ENCODE measurements around the gene STXBP2. TPM values are rescaled to one million over a fixed set of nuclear protein-coding genes. Genes with fewer than 3 reads are reported as not detected.
A peak's percentile ranks its signal among the peaks of the same experiment; 100 is the strongest.

STXBP2 gene
- total RNA-seq, 2 donors from 2014 or later = 103 to 111 TPM

GRCh38 chr19:7624810-7625209 is 12.1 kb upstream of the STXBP2 start:
- H3K9me3 Mint-ChIP-seq = no peaks in the 10 kb centered on the region

DNA sequence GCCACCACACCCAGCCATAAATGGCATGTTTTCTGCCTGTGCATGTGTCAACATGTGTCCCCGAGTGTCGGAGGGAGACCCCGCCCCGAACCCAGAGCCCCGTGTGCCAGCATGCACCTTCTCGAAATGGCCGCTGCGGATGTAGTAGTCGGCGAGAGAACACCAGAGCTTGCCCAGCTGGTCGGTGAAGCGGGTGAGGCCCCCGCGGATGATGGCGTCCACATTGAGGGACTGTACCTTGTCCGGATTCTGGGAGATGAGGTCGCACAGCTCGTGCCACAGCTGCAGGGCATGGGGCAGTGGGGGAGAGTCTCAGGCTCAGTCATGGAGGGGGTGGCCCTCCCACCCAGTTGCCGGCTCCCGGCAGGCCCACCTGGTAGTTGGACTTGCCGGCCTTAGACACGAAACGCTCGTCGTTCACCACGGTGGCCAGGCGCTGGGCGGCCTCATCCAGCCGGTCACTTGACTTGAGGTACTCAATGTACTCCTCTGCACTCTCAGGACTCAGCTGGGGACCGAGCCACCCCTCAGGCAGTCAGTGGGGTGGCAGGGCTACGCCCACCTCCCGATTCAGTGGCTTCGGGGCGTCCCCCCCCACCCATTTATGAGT is 11.0 kb upstream of the STXBP2 start:
- ATAC-seq (no peak), DNase-seq (ENCODE audit: low spot score in 2 of 2) (no peak)
- H3K36me3 Mint-ChIP-seq = peaks cover 19 to 26% of the 10 kb centered on the region in 2 donors
- no peaks in the 10 kb centered on the region for H3K9me3 Mint-ChIP-seq
- H3K27ac Mint-ChIP-seq = no peak overlapping the region

More at GRCh38 chr19:7624810-7625209, 12.1 kb upstream of the STXBP2 start:
- peak overlapping the region in 1 of 2 donors; percentile 72 for H3K27ac Mint-ChIP-seq
- ATAC-seq = no peak
- peaks cover 14 to 16% of the 10 kb centered on the region in 2 donors for H3K36me3 Mint-ChIP-seq
- DNase-seq (ENCODE audit: low spot score in 2 of 2) = no peak

- no peak for DNase-seq (ENCODE audit: low spot score in 2 of 2)
- no peak for ATAC-seq
- Mint-ChIP-seq H3K9me3 (no peaks in the 10 kb centered on the region), H3K27ac (no peak overlapping the region), H3K36me3 (peaks cover 19 to 26% of the 10 kb centered on the region in 2 donors)
Observed at GRCh38 chr19:7627166-7627565, 9.7 kb upstream of the STXBP2 start.

DNA sequence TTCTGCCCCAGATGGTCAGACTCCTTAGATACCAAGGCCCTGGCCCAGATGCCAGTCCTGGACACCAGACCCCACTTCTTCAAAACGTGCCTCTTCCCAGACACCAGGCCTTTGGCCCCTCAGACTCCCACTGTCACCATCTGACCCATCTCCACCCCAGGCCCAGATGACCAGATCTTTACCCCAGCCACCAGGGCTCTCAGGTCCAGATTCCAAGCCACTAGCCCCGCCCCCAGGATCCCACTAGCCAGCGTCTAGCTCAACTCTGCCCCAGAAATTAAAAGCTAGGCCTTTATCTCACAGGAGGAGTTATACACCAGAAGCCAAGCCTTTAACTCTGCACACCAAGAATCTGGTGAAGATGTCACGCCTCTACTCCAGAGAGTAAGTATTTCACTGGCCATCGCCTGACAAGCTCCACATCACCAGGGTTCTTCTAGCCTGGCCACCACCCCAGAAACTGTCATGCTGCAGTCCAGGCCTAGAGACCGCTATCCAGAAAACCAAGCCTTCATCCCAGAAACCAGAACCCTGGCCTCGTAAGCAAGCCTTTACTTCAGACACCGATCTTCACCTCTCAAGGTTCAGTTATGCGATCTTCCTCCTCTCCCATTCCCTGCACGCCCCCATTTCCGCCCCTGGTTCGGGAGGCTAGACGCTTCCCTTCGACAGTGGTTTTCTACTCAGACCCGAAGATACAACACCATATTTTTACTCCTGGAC is 8.2 kb upstream of the STXBP2 start:
- no peak for ATAC-seq
- peaks cover 19 to 26% of the 10 kb centered on the region in 2 donors for H3K36me3 Mint-ChIP-seq
- no peak for DNase-seq (ENCODE audit: low spot score in 2 of 2)
- H3K9me3 Mint-ChIP-seq = no peaks in the 10 kb centered on the region
- peak overlapping the region; percentile 98 to 99 for H3K27ac Mint-ChIP-seq

DNA sequence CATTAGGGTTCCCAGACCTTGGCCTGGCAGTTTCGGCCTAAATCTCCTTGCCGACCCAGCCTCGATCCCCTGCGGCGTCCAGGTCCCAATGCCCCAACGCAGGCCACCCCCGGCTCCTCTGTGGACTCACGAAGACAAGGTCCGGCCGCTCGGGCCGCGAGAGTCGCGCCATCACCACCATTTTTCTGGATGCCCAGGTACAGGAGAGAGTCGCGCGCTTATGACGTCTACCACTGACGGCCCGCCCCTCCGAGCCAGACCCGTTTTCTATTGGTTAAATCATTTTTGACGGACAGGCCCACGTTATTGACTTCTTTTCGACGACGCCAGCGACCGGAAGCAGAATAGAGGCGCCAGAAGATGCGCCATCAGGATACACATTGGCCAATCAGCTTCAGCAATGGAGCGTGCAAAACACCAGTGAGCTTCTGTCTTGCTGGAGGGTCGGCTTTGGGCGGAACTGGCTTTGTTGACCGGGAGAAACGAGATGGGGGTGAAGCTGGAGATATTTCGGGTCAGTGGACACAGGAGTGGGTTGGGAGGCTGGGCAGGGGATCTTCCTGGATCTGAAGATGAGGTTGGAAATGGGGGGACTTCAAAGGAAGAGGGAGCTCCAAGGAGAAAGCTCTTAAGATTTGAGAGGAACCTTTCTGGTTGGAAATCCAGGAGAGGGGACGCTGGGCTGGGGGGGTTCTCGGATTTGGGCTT is 7.4 kb upstream of the STXBP2 start, which contains the start of the genes PET100 and XAB2:
Gene PET100 (plus strand): TSS at position 447 of the 708 bp plus-strand sequence. CDS start 41 bp downstream, at position 488.
Gene XAB2 (minus strand): TSS at position 199 of the 708 bp plus-strand sequence. CDS start 18 bp downstream, at position 181.
- peaks cover 19 to 26% of the 10 kb centered on the region in 2 donors for H3K36me3 Mint-ChIP-seq
- peak within 1 kb of the TSS; percentile 98 to 99 for H3K27ac Mint-ChIP-seq
- DNase-seq (ENCODE audit: low spot score in 2 of 2) (peak; percentile 92 to 98), ATAC-seq (peak; percentile 99 to 100)
- no peaks in the 10 kb centered on the region for H3K9me3 Mint-ChIP-seq

DNA sequence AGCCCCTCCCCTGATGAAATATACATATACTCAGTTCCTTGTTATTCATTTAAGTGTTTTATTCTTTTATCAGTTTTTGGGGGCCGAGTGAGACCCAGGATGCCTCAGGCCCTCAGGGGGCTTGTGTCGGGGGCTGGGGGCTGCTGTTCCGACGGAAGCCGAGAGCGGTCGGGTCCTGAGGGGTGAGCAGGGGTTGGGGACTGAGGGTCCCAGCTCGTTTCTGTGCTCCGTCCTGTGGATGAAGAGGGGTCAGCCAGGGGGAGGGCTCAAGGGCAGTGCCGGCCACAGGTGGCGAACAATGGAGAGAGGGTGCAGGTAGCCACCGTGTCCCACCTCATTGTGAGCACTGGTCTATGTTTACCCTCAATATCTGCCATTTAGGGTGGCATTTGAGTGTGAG is 5.3 kb upstream of the STXBP2 start:
- no peak for ATAC-seq
- H3K9me3 Mint-ChIP-seq = no peaks in the 10 kb centered on the region
- H3K36me3 Mint-ChIP-seq = peaks cover 19 to 26% of the 10 kb centered on the region in 2 donors
- H3K27ac Mint-ChIP-seq = no peak overlapping the region
- DNase-seq (ENCODE audit: low spot score in 2 of 2) = no peak

DNA sequence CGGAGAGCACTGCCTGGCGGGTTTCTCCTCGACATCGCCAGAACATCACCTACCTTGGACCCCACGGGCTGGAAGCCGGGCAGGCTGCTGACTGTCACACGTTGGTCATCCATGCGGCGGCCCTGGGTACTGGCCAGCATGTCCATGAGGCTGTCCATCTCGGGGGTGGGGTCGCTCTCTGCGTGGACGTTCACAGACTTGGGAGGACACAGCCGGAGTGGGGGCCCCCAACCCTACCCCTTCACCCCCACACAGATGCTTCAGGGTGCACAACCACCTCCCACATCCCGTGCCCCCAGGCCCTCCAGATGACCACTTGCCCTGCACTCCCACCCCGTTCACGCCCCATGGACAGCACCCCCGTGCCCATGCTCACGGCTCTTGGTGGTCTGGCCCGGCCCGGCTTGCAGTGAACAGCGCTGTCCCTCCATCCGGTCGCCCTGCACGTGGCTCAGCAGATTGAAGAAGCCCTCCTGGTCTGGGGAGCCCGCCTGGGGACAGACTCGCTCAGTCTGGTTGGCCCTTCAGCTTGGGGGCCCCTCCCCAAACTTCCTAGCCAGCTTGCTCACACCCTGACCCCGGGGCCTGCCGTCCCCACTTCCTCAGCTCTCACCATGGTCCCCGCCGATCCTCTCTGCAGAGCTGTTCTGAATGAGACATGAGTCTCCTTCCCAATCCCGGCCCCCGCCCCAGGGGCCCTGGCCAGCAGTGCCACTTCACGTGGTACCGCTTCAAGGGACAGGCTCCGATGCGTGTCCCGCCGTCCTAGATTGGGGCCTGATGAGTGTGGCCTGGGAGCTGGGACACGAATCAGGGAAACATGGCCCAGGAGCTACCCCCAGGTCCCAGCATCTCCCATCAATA is 4.3 kb upstream of the STXBP2 start:
- no peak overlapping the region for H3K27ac Mint-ChIP-seq
- H3K9me3 Mint-ChIP-seq = no peaks in the 10 kb centered on the region
- ATAC-seq (no peak), DNase-seq (ENCODE audit: low spot score in 2 of 2) (no peak)
- peaks cover 19 to 26% of the 10 kb centered on the region in 2 donors for H3K36me3 Mint-ChIP-seq

DNA sequence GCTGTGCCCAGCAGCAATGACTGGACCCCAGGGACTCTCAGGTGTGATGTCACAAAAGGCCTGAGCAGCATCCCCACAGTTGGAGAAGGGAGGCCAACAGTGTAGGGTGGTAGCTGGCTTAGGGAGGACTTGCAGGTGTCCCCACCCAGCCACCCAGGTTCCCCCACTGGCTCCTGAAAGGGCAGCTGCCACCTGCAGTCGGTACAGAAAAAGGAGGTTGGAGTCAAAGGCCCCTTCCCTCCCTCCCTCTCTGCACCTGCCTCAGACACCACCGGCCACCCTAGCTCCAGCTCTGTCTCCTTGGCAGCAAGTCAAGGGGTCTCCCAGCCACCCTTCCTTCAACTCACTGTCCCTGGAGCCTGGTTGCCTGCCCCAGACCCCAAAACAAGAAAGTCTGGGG is 3.2 kb upstream of the STXBP2 start, which contains the start of gene PCP2:
Gene PCP2 (minus strand): TSS at position 22 of the 400 bp plus-strand sequence. CDS start 262 bp downstream, outside the sequence.
- ATAC-seq (no peak), DNase-seq (ENCODE audit: low spot score in 2 of 2) (no peak)
- Mint-ChIP-seq H3K27ac (peak within 1 kb of the TSS in 1 of 2 donors; percentile 68), H3K36me3 (peaks cover 16 to 21% of the 10 kb centered on the region in 2 donors), H3K9me3 (no peaks in the 10 kb centered on the region)

GRCh38 chr19:7635670-7636069 is 1.2 kb upstream of the STXBP2 start:
- DNase-seq (ENCODE audit: low spot score in 2 of 2) = no peak
- H3K27ac Mint-ChIP-seq = peak overlapping the region in 1 of 2 donors; percentile 91
- no peak for ATAC-seq
- peaks cover 7 to 8% of the 10 kb centered on the region in 2 donors for H3K9me3 Mint-ChIP-seq
- peaks cover 11 to 17% of the 10 kb centered on the region in 2 donors for H3K36me3 Mint-ChIP-seq

DNA sequence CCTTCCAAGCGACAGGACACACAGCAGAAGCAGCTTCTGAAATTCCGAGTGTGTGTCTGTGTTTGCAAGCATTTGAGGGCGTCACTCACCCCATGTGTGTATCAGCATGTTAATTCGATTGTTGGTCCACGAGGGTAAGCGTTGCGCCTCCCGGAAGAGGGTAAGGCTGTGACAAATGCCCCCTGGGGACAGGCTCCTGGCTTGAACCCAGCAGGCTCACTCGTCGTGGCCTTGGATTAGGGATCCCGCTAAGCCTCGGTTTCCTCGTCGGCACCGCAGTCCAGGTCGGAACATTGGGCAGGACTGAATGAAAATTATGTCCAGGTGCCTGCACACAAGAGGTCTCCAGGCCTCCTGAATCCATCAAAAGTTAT is 606 bp upstream of the STXBP2 start:
- no peak for DNase-seq (ENCODE audit: low spot score in 2 of 2)
- Mint-ChIP-seq H3K36me3 (peaks cover 10 to 17% of the 10 kb centered on the region in 2 donors), H3K27ac (peak overlapping the region in 1 of 2 donors; percentile 91), H3K9me3 (peaks cover 7 to 8% of the 10 kb centered on the region in 2 donors)
- ATAC-seq = no peak

GRCh38 chr19:7637374-7638256 is 705 bp downstream of the STXBP2 start:
- peak; percentile 27 to 35 for ATAC-seq
- H3K9me3 Mint-ChIP-seq = peaks cover 7 to 8% of the 10 kb centered on the region in 2 donors
- H3K27ac Mint-ChIP-seq = peak overlapping the region; percentile 74 to 91
- peaks cover 10 to 17% of the 10 kb centered on the region in 2 donors for H3K36me3 Mint-ChIP-seq
- DNase-seq (ENCODE audit: low spot score in 2 of 2) = peak in 1 of 2 donors; percentile 20

DNA sequence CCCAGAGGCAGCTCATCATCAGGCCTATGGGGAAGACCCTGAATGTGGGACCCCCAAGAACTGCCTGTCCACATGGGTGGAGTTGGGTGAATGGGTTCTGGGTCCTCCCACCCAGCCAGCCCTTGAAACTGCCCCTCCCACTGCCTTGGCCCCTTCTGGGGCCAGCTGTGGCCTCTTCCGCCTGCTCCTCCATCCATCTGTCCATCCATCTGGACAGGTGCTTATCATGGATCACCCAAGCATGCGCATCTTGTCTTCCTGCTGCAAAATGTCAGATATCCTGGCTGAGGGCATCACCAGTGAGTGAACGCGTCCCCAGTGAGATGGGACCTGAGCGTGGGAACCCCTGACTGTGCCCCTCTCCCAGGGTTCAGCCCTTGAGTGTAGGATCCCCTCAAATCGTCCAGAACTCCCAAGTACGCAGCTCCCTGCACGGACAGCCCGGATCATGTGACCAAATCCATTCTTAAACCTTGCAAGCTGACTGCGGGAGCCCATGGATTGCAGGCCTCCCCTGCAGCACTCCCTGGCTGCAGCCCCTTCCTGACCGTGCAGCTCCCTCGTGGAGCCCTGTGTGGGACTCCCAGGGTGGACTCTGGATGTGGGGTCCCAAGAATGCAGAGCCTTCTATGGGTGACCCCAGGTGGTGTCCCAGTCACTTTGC is 2.0 kb downstream of the STXBP2 start:
- ATAC-seq = no peak
- Mint-ChIP-seq H3K36me3 (peaks cover 10 to 17% of the 10 kb centered on the region in 2 donors), H3K27ac (no peak overlapping the region), H3K9me3 (peaks cover 7 to 8% of the 10 kb centered on the region in 2 donors)
- no peak for DNase-seq (ENCODE audit: low spot score in 2 of 2)

DNA sequence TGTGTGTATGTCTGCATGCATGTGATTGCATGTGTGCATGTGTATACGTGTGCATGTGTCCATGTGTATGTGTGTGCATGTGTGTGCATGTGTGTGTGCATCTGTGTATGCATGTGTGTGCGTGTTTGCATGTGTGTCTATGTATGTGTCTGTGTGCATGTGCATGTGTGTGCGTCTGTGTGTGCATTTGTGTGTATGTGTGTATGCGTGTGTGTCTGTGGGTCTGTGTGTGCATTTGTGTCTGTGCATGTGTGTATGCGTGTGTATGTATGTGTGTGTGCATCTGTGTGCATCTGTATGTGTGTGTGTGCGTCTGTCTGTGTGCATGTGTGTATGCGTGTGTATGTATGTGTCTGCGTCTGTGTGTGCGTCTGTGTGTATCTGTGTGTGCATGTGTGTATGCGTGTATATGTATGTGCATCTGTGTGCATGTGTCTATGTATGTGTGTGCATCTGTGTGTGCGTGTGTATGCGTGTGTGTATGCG is 3.0 kb downstream of the STXBP2 start:
- DNase-seq (ENCODE audit: low spot score in 2 of 2) = no peak
- no peak for ATAC-seq
- Mint-ChIP-seq H3K9me3 (peaks cover 7 to 8% of the 10 kb centered on the region in 2 donors), H3K36me3 (peaks cover 10 to 17% of the 10 kb centered on the region in 2 donors), H3K27ac (no peak overlapping the region)

DNA sequence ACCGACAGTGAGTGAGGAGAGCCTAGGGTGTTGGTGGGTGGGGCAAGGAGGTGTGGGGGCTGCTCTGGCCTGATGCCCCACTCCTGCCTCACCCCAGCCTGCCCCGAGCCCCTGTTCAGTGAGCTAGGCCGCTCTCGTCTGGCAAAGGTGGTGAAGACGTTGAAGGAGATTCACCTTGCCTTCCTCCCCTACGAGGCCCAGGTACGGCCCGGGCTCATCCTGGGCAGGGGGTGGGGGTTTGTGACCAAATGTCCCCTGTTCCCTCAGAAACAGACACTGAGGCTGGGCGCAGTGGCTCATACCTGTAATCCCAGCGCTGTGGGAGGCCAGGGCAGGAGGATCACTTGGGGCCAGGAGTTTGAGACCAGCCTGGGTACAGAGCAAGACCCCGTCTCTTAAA is 3.9 kb downstream of the STXBP2 start:
- Mint-ChIP-seq H3K36me3 (peaks cover 10 to 17% of the 10 kb centered on the region in 2 donors), H3K9me3 (peaks cover 7 to 8% of the 10 kb centered on the region in 2 donors), H3K27ac (no peak overlapping the region)
- ATAC-seq (no peak), DNase-seq (ENCODE audit: low spot score in 2 of 2) (no peak)

All from activated naive CD4-positive, alpha-beta T cell treated with anti-CD3 and anti-CD28 coated beads, Interleukin-2, amount 50 U/mL, for 72 hours (primary cell).